ENCODE data around the gene ORC3. TPM values are rescaled to one million over a fixed set of nuclear protein-coding genes. Genes with fewer than 3 reads are reported as not detected.

ORC3 gene
- polyA plus RNA-seq, 4 donors: 9.5 to 31.6 (median 17.8) TPM

DNA sequence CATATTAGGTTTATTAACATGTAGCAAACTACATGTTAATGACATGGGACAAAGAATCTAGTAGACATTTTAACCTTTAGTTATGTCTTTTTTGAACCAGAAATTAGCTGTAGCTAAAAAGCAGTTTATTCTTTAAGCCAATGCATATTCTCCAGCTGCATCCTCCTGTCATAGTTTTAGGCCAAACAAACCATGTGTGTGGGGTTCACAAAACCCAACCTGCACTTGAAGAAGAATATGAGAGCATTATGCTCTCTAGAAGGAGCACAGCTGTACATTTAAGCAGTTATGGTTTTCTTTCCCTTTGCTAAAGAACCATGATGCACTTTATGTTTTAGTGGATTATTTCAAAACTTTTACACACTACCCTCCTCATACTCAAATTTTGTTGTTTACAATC lies 65.9 kb downstream of the ORC3 start:
- H3K27me3 ChIP-seq (ENCODE audit: control insufficient read depth in 3 of 3, insufficient read depth in 3 of 3, low read length in 3 of 3): no peaks in the 10 kb centered on the region
- peaks cover 0 to 11% (median 1%) of the 10 kb centered on the region in 3 donors for H3K36me3 ChIP-seq (ENCODE audit: control insufficient read depth in 3 of 3, insufficient read depth in 2 of 3, low read depth in 1 of 3, low read length in 3 of 3)
- H3K9me3 ChIP-seq (ENCODE audit: control insufficient read depth in 2 of 2, insufficient read depth in 1 of 2, low read depth in 1 of 2, low read length in 1 of 2): no peaks in the 10 kb centered on the region
- FAIRE-seq (no peak), DNase-seq (no peak)
- no peaks in the 10 kb centered on the region for H3K4me1 ChIP-seq (ENCODE audit: control insufficient read depth in 3 of 3, insufficient read depth in 2 of 3, low read depth in 1 of 3, low read length in 2 of 3)
- H3K4me3 ChIP-seq (ENCODE audit: low read depth in 1 of 3, low read length in 3 of 3): no peak overlapping the region
- H3K27ac ChIP-seq (ENCODE audit: low read depth in 1 of 3, low read length in 2 of 3): no peak overlapping the region

GRCh38 chr6:87656857-87657256 lies 66.9 kb downstream of the ORC3 start:
- H3K27me3 ChIP-seq (ENCODE audit: control insufficient read depth in 3 of 3, insufficient read depth in 3 of 3, low read length in 3 of 3): no peaks in the 10 kb centered on the region
- no peak overlapping the region for H3K4me3 ChIP-seq (ENCODE audit: low read depth in 1 of 3, low read length in 3 of 3)
- peaks cover 2 to 10% (median 4%) of the 10 kb centered on the region in 3 donors for H3K36me3 ChIP-seq (ENCODE audit: control insufficient read depth in 3 of 3, insufficient read depth in 2 of 3, low read depth in 1 of 3, low read length in 3 of 3)
- no peak for DNase-seq
- H3K9me3 ChIP-seq (ENCODE audit: control insufficient read depth in 2 of 2, insufficient read depth in 1 of 2, low read depth in 1 of 2, low read length in 1 of 2): no peaks in the 10 kb centered on the region
- H3K4me1 ChIP-seq (ENCODE audit: control insufficient read depth in 3 of 3, insufficient read depth in 2 of 3, low read depth in 1 of 3, low read length in 2 of 3): no peaks in the 10 kb centered on the region
- H3K27ac ChIP-seq (ENCODE audit: low read depth in 1 of 3, low read length in 2 of 3): no peak overlapping the region
- no peak for FAIRE-seq

GRCh38 chr6:87658516-87658915 lies 68.6 kb downstream of the ORC3 start:
- FAIRE-seq: no peak

GRCh38 chr6:87660226-87660911 lies 70.4 kb downstream of the ORC3 start:
- Histone ChIP-seq H3K27ac (ENCODE audit: low read depth in 1 of 3, low read length in 2 of 3) (no peak overlapping the region), H3K4me3 (ENCODE audit: low read depth in 1 of 3, low read length in 3 of 3) (no peak overlapping the region), H3K27me3 (ENCODE audit: control insufficient read depth in 3 of 3, insufficient read depth in 3 of 3, low read length in 3 of 3) (no peaks in the 10 kb centered on the region), H3K9me3 (ENCODE audit: control insufficient read depth in 2 of 2, insufficient read depth in 1 of 2, low read depth in 1 of 2, low read length in 1 of 2) (no peaks in the 10 kb centered on the region), H3K4me1 (ENCODE audit: control insufficient read depth in 3 of 3, insufficient read depth in 2 of 3, low read depth in 1 of 3, low read length in 2 of 3) (peaks cover 0 to 3% (median 0%) of the 10 kb centered on the region in 3 donors), H3K36me3 (ENCODE audit: control insufficient read depth in 3 of 3, insufficient read depth in 2 of 3, low read depth in 1 of 3, low read length in 3 of 3) (peaks cover 2 to 8% (median 4%) of the 10 kb centered on the region in 3 donors)
- DNase-seq (no peak), FAIRE-seq (no peak)

More at GRCh38 chr6:87658516-87658915, 68.6 kb downstream of the ORC3 start:
- Histone ChIP-seq H3K27me3 (ENCODE audit: control insufficient read depth in 3 of 3, insufficient read depth in 3 of 3, low read length in 3 of 3) (no peaks in the 10 kb centered on the region), H3K4me3 (ENCODE audit: low read depth in 1 of 3, low read length in 3 of 3) (no peak overlapping the region), H3K27ac (ENCODE audit: low read depth in 1 of 3, low read length in 2 of 3) (no peak overlapping the region), H3K36me3 (ENCODE audit: control insufficient read depth in 3 of 3, insufficient read depth in 2 of 3, low read depth in 1 of 3, low read length in 3 of 3) (peaks cover 2 to 11% (median 4%) of the 10 kb centered on the region in 3 donors), H3K4me1 (ENCODE audit: control insufficient read depth in 3 of 3, insufficient read depth in 2 of 3, low read depth in 1 of 3, low read length in 2 of 3) (no peaks in the 10 kb centered on the region), H3K9me3 (ENCODE audit: control insufficient read depth in 2 of 2, insufficient read depth in 1 of 2, low read depth in 1 of 2, low read length in 1 of 2) (no peaks in the 10 kb centered on the region)
- no peak for DNase-seq

DNA sequence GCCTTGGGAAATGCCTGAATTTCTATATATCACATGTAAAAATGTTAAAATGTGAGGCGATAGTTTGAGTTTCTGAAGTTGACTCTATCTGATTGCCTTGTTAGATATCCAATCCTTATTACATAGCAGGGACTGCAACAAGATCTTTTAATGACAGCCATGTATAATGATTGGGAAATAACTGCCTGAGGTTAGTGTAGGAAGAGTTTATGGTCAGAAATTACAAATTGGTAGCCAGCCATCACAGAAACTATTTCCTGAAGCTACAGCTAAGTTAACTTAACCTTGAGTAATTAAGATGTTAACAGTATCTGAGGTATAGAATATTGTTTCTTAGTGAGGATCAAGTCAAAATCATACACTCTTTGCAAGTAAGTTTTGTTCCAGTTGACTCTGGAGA lies 71.1 kb downstream of the ORC3 start:
- Histone ChIP-seq H3K27me3 (ENCODE audit: control insufficient read depth in 3 of 3, insufficient read depth in 3 of 3, low read length in 3 of 3) (no peaks in the 10 kb centered on the region), H3K4me1 (ENCODE audit: control insufficient read depth in 3 of 3, insufficient read depth in 2 of 3, low read depth in 1 of 3, low read length in 2 of 3) (peaks cover 0 to 3% (median 0%) of the 10 kb centered on the region in 3 donors), H3K36me3 (ENCODE audit: control insufficient read depth in 3 of 3, insufficient read depth in 2 of 3, low read depth in 1 of 3, low read length in 3 of 3) (peaks cover 2 to 6% (median 2%) of the 10 kb centered on the region in 3 donors), H3K27ac (ENCODE audit: low read depth in 1 of 3, low read length in 2 of 3) (no peak overlapping the region), H3K4me3 (ENCODE audit: low read depth in 1 of 3, low read length in 3 of 3) (no peak overlapping the region), H3K9me3 (ENCODE audit: control insufficient read depth in 2 of 2, insufficient read depth in 1 of 2, low read depth in 1 of 2, low read length in 1 of 2) (no peaks in the 10 kb centered on the region)
- WGBS, 3 donors: 95 to 98% (median 97%) methylated on average over 1 of the region's 1 CpG
- DNase-seq: no peak
- FAIRE-seq: no peak

DNA sequence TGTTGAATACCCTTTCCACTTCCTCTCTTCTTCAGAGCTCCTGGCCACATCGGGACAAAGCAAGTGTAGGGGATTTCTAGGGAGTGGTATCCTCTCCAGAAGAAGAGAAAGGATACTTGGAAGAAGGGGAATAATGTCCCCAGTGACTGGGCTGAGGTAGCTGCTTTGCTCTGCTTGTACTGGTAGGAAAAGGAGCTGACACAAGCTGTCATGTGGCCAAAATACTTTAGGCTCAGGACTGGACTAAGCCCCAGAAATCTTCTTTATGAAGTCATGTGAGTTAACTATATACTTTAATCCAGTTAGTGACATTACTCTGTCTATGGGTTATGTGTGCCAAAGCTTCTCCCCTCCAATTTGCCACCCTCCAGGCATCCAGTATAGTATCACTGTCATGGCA lies 71.6 kb downstream of the ORC3 start:
- H3K4me3 ChIP-seq (ENCODE audit: low read depth in 1 of 3, low read length in 3 of 3): no peak overlapping the region
- peaks cover 2 to 6% (median 2%) of the 10 kb centered on the region in 3 donors for H3K36me3 ChIP-seq (ENCODE audit: control insufficient read depth in 3 of 3, insufficient read depth in 2 of 3, low read depth in 1 of 3, low read length in 3 of 3)
- no peak for FAIRE-seq
- H3K4me1 ChIP-seq (ENCODE audit: control insufficient read depth in 3 of 3, insufficient read depth in 2 of 3, low read depth in 1 of 3, low read length in 2 of 3): peaks cover 0 to 3% (median 0%) of the 10 kb centered on the region in 3 donors
- DNase-seq: no peak
- H3K9me3 ChIP-seq (ENCODE audit: control insufficient read depth in 2 of 2, insufficient read depth in 1 of 2, low read depth in 1 of 2, low read length in 1 of 2): no peaks in the 10 kb centered on the region
- H3K27me3 ChIP-seq (ENCODE audit: control insufficient read depth in 3 of 3, insufficient read depth in 3 of 3, low read length in 3 of 3): no peaks in the 10 kb centered on the region
- no peak overlapping the region for H3K27ac ChIP-seq (ENCODE audit: low read depth in 1 of 3, low read length in 2 of 3)
- 41 to 88% (median 80%) methylated on average over 1 of the region's 1 CpG for WGBS, 3 donors

- Histone ChIP-seq H3K27ac (ENCODE audit: low read depth in 1 of 3, low read length in 2 of 3) (no peak overlapping the region), H3K9me3 (ENCODE audit: control insufficient read depth in 2 of 2, insufficient read depth in 1 of 2, low read depth in 1 of 2, low read length in 1 of 2) (no peaks in the 10 kb centered on the region), H3K27me3 (ENCODE audit: control insufficient read depth in 3 of 3, insufficient read depth in 3 of 3, low read length in 3 of 3) (no peaks in the 10 kb centered on the region), H3K4me1 (ENCODE audit: control insufficient read depth in 3 of 3, insufficient read depth in 2 of 3, low read depth in 1 of 3, low read length in 2 of 3) (peaks cover 0 to 3% (median 0%) of the 10 kb centered on the region in 3 donors), H3K36me3 (ENCODE audit: control insufficient read depth in 3 of 3, insufficient read depth in 2 of 3, low read depth in 1 of 3, low read length in 3 of 3) (peaks cover 2 to 7% (median 5%) of the 10 kb centered on the region in 3 donors), H3K4me3 (ENCODE audit: low read depth in 1 of 3, low read length in 3 of 3) (no peak overlapping the region)
- 71 to 87% (median 75%) methylated on average over 2 of the region's 2 CpGs for WGBS, 3 donors
- FAIRE-seq (no peak), DNase-seq (no peak)
Measured at GRCh38 chr6:87663434-87663833, 73.5 kb downstream of the ORC3 start.

- H3K27ac ChIP-seq (ENCODE audit: low read depth in 1 of 3, low read length in 2 of 3): no peak overlapping the region
- peaks cover 4 to 7% (median 5%) of the 10 kb centered on the region in 3 donors for H3K36me3 ChIP-seq (ENCODE audit: control insufficient read depth in 3 of 3, insufficient read depth in 2 of 3, low read depth in 1 of 3, low read length in 3 of 3)
- DNase-seq (no peak), FAIRE-seq (no peak)
- H3K4me3 ChIP-seq (ENCODE audit: low read depth in 1 of 3, low read length in 3 of 3): no peak overlapping the region
- no peaks in the 10 kb centered on the region for H3K9me3 ChIP-seq (ENCODE audit: control insufficient read depth in 2 of 2, insufficient read depth in 1 of 2, low read depth in 1 of 2, low read length in 1 of 2)
- H3K4me1 ChIP-seq (ENCODE audit: control insufficient read depth in 3 of 3, insufficient read depth in 2 of 3, low read depth in 1 of 3, low read length in 2 of 3): peaks cover 0 to 3% (median 0%) of the 10 kb centered on the region in 3 donors
- no peaks in the 10 kb centered on the region for H3K27me3 ChIP-seq (ENCODE audit: control insufficient read depth in 3 of 3, insufficient read depth in 3 of 3, low read length in 3 of 3)
Measured at GRCh38 chr6:87664921-87665485, 75.1 kb downstream of the ORC3 start.

DNA sequence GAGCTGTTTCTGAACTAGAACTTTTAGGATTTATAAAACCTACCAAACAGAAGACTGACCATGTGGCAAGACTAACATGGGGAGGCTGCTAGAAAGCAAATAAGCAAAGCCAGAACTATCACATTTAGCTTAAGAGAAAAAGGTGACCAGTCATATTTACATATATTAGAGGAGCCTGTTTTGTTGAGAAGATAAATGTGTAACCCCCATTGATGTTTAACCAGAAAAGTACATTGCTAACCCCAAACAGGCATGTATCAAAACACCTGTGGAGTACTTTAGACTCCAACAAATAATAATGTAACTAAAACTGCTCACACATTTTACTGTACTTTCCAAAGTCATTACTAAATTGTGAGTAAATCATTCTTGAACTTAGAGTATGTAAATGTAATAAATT lies 77.1 kb downstream of the ORC3 start:
- no peak overlapping the region for H3K4me3 ChIP-seq (ENCODE audit: low read depth in 1 of 3, low read length in 3 of 3)
- no peaks in the 10 kb centered on the region for H3K27me3 ChIP-seq (ENCODE audit: control insufficient read depth in 3 of 3, insufficient read depth in 3 of 3, low read length in 3 of 3)
- DNase-seq: no peak
- H3K9me3 ChIP-seq (ENCODE audit: control insufficient read depth in 2 of 2, insufficient read depth in 1 of 2, low read depth in 1 of 2, low read length in 1 of 2): no peaks in the 10 kb centered on the region
- no peak overlapping the region for H3K27ac ChIP-seq (ENCODE audit: low read depth in 1 of 3, low read length in 2 of 3)
- peaks cover 0 to 9% (median 0%) of the 10 kb centered on the region in 3 donors for H3K4me1 ChIP-seq (ENCODE audit: control insufficient read depth in 3 of 3, insufficient read depth in 2 of 3, low read depth in 1 of 3, low read length in 2 of 3)
- no peak for FAIRE-seq
- peaks cover 2 to 5% (median 5%) of the 10 kb centered on the region in 3 donors for H3K36me3 ChIP-seq (ENCODE audit: control insufficient read depth in 3 of 3, insufficient read depth in 2 of 3, low read depth in 1 of 3, low read length in 3 of 3)

Measured in small intestine (tissue), 7 donors.